Measurements from ENCODE around the gene CFAP298.
"Not testable (repeated sequence)": the region's sequence is repeated elsewhere in the genome, so short reads cannot be mapped to it uniquely, and the experiment has no call there.

Gene CFAP298

GRCh38 chr21:32612075-32612998, at the start of gene CFAP298:
Gene CFAP298 (minus strand): TSS chr21:32612377. CDS start chr21:32612243, 134 bp downstream.
- in situ Hi-C loops (cut with MboI; ENCODE audit: low sequenced_read_pairs): no loop called here

GRCh38 chr21:32661026-32661782, 49.0 kb upstream of the CFAP298 start:
- in situ Hi-C loops (cut with MboI; ENCODE audit: low sequenced_read_pairs): loop anchor here (25.0 kb wide), 1 partner anchor 526 kb away; no protein-coding TSS in a partner anchor

- in situ Hi-C loops (cut with MboI; ENCODE audit: low sequenced_read_pairs): loop anchor here (25.0 kb wide), 1 partner anchor 529 kb away; no protein-coding TSS in a partner anchor
These were observed 46.3 kb upstream of the CFAP298 start for GRCh38 chr21:32658524-32658923.

GRCh38 chr21:32653326-32653901, 41.2 kb upstream of the CFAP298 start:
- in situ Hi-C loops (cut with MboI; ENCODE audit: low sequenced_read_pairs): loop anchor here (25.0 kb wide), 1 partner anchor 534 kb away; no protein-coding TSS in a partner anchor

GRCh38 chr21:32648165-32648564, 36.0 kb upstream of the CFAP298 start:
- in situ Hi-C loops (cut with MboI; ENCODE audit: low sequenced_read_pairs): no loop called here

- in situ Hi-C loops (cut with MboI; ENCODE audit: low sequenced_read_pairs): no loop called here
These were observed 33.3 kb upstream of the CFAP298 start for GRCh38 chr21:32645261-32646182.

- in situ Hi-C loops (cut with MboI; ENCODE audit: low sequenced_read_pairs): no loop called here
These were observed 29.8 kb upstream of the CFAP298 start for GRCh38 chr21:32641710-32642698.

GRCh38 chr21:32626621-32627196, 14.5 kb upstream of the CFAP298 start:
- in situ Hi-C loops (cut with MboI; ENCODE audit: low sequenced_read_pairs): no loop called here

GRCh38 chr21:32618218-32618617, 6.0 kb upstream of the CFAP298 start:
- in situ Hi-C loops (cut with MboI; ENCODE audit: low sequenced_read_pairs): not testable (repeated sequence)

GRCh38 chr21:32613436-32614043, 1.4 kb upstream of the CFAP298 start:
- in situ Hi-C loops (cut with MboI; ENCODE audit: low sequenced_read_pairs): no loop called here

- in situ Hi-C loops (cut with MboI; ENCODE audit: low sequenced_read_pairs): no loop called here
These were observed 791 bp upstream of the CFAP298 start for GRCh38 chr21:32612999-32613337.

GRCh38 chr21:32611471-32611997, 643 bp downstream of the CFAP298 start:
- in situ Hi-C loops (cut with MboI; ENCODE audit: low sequenced_read_pairs): no loop called here

GRCh38 chr21:32610940-32611339, 1.2 kb downstream of the CFAP298 start:
- in situ Hi-C loops (cut with MboI; ENCODE audit: low sequenced_read_pairs): not testable (repeated sequence)

- in situ Hi-C loops (cut with MboI; ENCODE audit: low sequenced_read_pairs): loop anchor here (10.0 kb wide), 1 partner anchor 204 kb away; no protein-coding TSS in a partner anchor
These were observed 3.3 kb downstream of the CFAP298 start for GRCh38 chr21:32608851-32609250.

- in situ Hi-C loops (cut with MboI; ENCODE audit: low sequenced_read_pairs): loop anchor here (10.0 kb wide), 1 partner anchor 201 kb away; no protein-coding TSS in a partner anchor
These were observed 6.7 kb downstream of the CFAP298 start for GRCh38 chr21:32605469-32605868.

- in situ Hi-C loops (cut with MboI; ENCODE audit: low sequenced_read_pairs): loop anchor here (10.0 kb wide), 1 partner anchor 200 kb away; no protein-coding TSS in a partner anchor
These were observed 7.7 kb downstream of the CFAP298 start for GRCh38 chr21:32604464-32604863.

- in situ Hi-C loops (cut with MboI; ENCODE audit: low sequenced_read_pairs): loop anchor here (10.0 kb wide), 1 partner anchor 198 kb away; no protein-coding TSS in a partner anchor
These were observed 9.0 kb downstream of the CFAP298 start for GRCh38 chr21:32603131-32603530.

GRCh38 chr21:32602099-32602498, 10.1 kb downstream of the CFAP298 start:
- in situ Hi-C loops (cut with MboI; ENCODE audit: low sequenced_read_pairs): loop anchor here (10.0 kb wide), 1 partner anchor 197 kb away; no protein-coding TSS in a partner anchor

Measured in HL-60/S4 (cell line).